SU-DHL-6 (cell line): Measurements from ENCODE around the gene PLD1.

Experiments
- CTCF ChIP-seq: fragments of 200-600 bp; sonication (generic); IDR thresholded peaks from one replicate; pipeline ENCODE4 v1.5.1; 2017; ENCODE audit warnings: antibody characterized with exemption, mild to moderate bottlenecking, low read length, moderate library complexity; ENCODE audit not compliant: insufficient read depth, poor library complexity, severe bottlenecking
- EZH2phosphoT487 ChIP-seq: fragments of 200-600 bp; sonication (generic), shearing (Covaris generic); conservative IDR thresholded peaks from 2 replicates; pipeline ENCODE4 v1.6.1; 2018; ENCODE audit warnings: mild to moderate bottlenecking, antibody characterized with exemption, low read length, moderate library complexity, mixed read lengths

DNA sequence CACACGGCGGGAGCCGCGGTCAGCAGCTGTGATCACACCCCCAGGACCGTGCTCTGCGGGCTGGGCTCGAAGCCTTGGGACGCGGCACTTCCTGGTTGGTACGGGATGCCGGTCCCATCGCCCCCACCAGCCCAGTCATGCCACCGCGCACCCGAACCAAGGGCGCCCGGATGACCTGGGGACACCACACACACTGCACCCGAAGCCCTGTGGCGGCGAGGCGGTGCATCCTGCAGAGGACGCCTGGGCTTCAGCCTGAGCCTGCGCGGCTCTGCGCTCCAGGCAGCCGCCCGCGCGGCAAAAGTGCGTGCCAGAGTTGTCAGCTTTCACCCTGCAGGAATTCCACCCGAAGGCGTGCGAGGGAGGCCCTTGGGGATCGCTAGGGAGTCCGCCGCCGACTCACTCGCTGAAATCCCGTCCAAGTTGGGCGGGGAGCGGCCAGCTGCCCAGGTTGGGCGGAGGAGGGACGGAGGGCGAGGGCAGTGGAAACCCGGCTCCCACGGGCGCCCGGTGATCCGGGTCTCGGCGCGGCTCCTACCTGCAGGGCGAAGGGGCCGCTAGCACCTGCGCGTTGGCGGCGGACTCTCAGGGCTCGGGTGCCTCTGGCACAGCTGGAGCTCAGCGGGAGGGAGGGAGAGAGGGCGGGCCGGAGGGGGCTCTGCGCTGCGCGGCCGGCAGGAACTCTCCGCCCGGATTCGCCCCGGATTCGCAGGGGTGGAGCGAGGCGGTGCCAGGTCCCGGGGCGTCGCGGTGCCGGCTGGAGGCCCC is at the start of gene PLD1:
- no peak for TF ChIP-seq CTCF
- no peak for TF ChIP-seq EZH2phosphoT487
